Measurements from ENCODE around the gene CLASP1.

CLASP1 gene

DNA sequence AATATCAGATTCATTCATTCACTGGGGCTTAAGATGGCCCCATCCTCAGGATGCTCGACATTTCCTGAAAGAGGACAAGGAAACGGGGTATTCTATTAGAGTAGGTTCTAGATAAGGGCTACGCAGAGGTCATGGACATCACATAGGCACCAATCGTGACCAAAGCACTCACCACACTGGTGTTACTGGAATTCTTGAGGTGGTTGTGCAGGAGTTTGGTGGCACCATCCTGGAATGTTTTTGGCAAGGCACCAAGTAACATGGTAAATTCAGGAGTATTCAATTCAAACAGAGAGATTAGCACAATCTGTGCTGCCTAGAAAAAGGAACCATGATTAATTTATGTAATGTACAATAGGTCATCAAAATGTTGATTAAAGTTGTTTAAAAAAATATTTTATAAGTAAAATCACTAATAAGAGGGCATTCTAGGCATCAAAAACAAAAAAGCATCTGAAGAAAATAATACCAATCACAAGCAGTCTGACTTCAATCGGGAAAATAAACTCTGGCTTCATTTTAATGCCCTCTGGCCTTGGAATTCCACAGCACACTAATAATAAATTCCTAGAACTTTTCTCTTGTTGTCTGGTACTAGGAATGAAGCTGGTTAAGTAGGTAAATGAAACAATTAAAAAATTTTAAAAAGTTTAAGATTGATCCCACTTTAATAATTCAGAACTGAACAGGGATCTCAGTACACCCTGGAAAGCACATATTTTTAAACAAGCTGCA lies 261.5 kb downstream of the CLASP1 start:
- no peaks in the 10 kb centered on the region for H3K9me3 ChIP-seq (ENCODE audit: low read length)
- TF ChIP-seq, protein P1, sequence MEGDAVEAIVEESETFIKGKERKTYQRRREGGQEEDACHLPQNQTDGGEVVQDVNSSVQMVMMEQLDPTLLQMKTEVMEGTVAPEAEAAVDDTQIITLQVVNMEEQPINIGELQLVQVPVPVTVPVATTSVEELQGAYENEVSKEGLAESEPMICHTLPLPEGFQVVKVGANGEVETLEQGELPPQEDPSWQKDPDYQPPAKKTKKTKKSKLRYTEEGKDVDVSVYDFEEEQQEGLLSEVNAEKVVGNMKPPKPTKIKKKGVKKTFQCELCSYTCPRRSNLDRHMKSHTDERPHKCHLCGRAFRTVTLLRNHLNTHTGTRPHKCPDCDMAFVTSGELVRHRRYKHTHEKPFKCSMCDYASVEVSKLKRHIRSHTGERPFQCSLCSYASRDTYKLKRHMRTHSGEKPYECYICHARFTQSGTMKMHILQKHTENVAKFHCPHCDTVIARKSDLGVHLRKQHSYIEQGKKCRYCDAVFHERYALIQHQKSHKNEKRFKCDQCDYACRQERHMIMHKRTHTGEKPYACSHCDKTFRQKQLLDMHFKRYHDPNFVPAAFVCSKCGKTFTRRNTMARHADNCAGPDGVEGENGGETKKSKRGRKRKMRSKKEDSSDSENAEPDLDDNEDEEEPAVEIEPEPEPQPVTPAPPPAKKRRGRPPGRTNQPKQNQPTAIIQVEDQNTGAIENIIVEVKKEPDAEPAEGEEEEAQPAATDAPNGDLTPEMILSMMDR (IDR thresholded peaks at IDR 0.05; ENCODE audit: low read length) = no peak
- no peak for TF ChIP-seq EZH2 (IDR thresholded peaks at IDR 0.05; ENCODE audit: borderline replicate concordance, low read length)
- H3K27ac ChIP-seq (ENCODE audit: low read depth, low read length, poor library complexity, severe bottlenecking) = no peak overlapping the region
- no peak overlapping the region for H3K4me3 ChIP-seq (ENCODE audit: low read depth, low read length, poor library complexity, severe bottlenecking)
- peaks cover 55% of the 10 kb centered on the region for H3K36me3 ChIP-seq (ENCODE audit: insufficient read depth, low read length)
- no peak overlapping the region for H3K9ac ChIP-seq (ENCODE audit: low read length)
- H3K4me1 ChIP-seq (ENCODE audit: insufficient read depth, low read length, severe bottlenecking) = no peaks in the 10 kb centered on the region
- H3K79me2 ChIP-seq (ENCODE audit: insufficient read depth, low read length) = no peaks in the 10 kb centered on the region
- no peak overlapping the region for H3K4me2 ChIP-seq (ENCODE audit: low read length)
- H4K20me1 ChIP-seq (ENCODE audit: insufficient read depth, low read length) = no peaks in the 10 kb centered on the region
- H3K9me2 ChIP-seq (ENCODE audit: low read depth, low read length) = no peaks in the 10 kb centered on the region
- H3K27me3 ChIP-seq (ENCODE audit: insufficient read depth, low read length) = no peaks in the 10 kb centered on the region
- no peak overlapping the region for H2AFZ ChIP-seq (ENCODE audit: low read length)
- no peaks in the 10 kb centered on the region for H3F3A ChIP-seq (ENCODE audit: insufficient read depth, low read length)

DNA sequence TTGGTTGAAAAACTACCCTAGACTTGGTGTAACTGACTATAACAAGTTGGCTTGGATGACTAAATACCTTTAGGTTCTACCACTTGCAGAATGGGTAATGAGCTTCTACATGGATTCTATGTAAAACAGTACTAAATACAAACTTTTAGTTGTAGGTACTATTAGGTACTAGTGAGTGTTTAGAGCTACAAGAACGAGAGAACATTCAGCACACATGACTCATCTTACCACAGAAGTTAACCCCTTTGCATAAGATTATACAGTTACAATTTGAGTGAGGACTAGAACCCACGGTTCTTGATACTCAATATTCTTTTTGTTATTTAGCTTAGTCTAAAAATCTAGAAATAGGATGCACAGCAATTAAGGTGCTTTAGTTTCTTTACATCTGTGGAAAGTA lies 262.6 kb downstream of the CLASP1 start:
- TF ChIP-seq, protein P1 (IDR thresholded peaks at IDR 0.05; ENCODE audit: low read length) = no peak
- no peak for TF ChIP-seq EZH2 (IDR thresholded peaks at IDR 0.05; ENCODE audit: borderline replicate concordance, low read length)
- no peaks in the 10 kb centered on the region for H4K20me1 ChIP-seq (ENCODE audit: insufficient read depth, low read length)
- H3K4me1 ChIP-seq (ENCODE audit: insufficient read depth, low read length, severe bottlenecking) = no peaks in the 10 kb centered on the region
- no peak overlapping the region for H3K9ac ChIP-seq (ENCODE audit: low read length)
- H3K4me3 ChIP-seq (ENCODE audit: low read depth, low read length, poor library complexity, severe bottlenecking) = no peak overlapping the region
- no peaks in the 10 kb centered on the region for H3F3A ChIP-seq (ENCODE audit: insufficient read depth, low read length)
- H3K79me2 ChIP-seq (ENCODE audit: insufficient read depth, low read length) = no peaks in the 10 kb centered on the region
- no peaks in the 10 kb centered on the region for H3K9me3 ChIP-seq (ENCODE audit: low read length)
- no peak overlapping the region for H2AFZ ChIP-seq (ENCODE audit: low read length)
- no peak overlapping the region for H3K27ac ChIP-seq (ENCODE audit: low read depth, low read length, poor library complexity, severe bottlenecking)
- H3K9me2 ChIP-seq (ENCODE audit: low read depth, low read length) = no peaks in the 10 kb centered on the region
- no peaks in the 10 kb centered on the region for H3K27me3 ChIP-seq (ENCODE audit: insufficient read depth, low read length)
- H3K4me2 ChIP-seq (ENCODE audit: low read length) = no peak overlapping the region
- peaks cover 62% of the 10 kb centered on the region for H3K36me3 ChIP-seq (ENCODE audit: insufficient read depth, low read length)

DNA sequence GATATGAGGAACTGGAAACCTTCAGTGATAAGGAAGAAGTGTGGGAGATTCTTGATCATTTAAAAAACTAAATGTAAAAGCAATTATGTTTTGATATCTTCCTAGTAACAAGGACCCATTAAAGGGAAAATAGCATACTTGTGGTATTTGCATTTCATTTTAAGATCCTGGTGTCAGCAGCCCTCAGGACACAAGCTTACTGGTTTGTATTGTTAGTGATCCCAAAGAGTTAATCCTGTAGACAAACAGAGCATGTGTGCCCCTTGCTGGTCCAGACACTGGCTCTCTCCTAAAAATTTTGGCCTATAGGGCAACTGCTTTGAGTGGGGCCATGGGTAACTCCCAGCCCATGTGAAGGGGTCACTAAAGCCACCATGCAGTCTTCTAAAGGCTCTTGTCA lies 263.2 kb downstream of the CLASP1 start:
- H3K9ac ChIP-seq (ENCODE audit: low read length) = no peak overlapping the region
- H3K27ac ChIP-seq (ENCODE audit: low read depth, low read length, poor library complexity, severe bottlenecking) = no peak overlapping the region
- H3K36me3 ChIP-seq (ENCODE audit: insufficient read depth, low read length) = peaks cover 68% of the 10 kb centered on the region
- H3K9me2 ChIP-seq (ENCODE audit: low read depth, low read length) = no peaks in the 10 kb centered on the region
- H3F3A ChIP-seq (ENCODE audit: insufficient read depth, low read length) = no peaks in the 10 kb centered on the region
- H3K79me2 ChIP-seq (ENCODE audit: insufficient read depth, low read length) = no peaks in the 10 kb centered on the region
- H3K27me3 ChIP-seq (ENCODE audit: insufficient read depth, low read length) = no peaks in the 10 kb centered on the region
- H2AFZ ChIP-seq (ENCODE audit: low read length) = no peak overlapping the region
- no peak overlapping the region for H3K4me3 ChIP-seq (ENCODE audit: low read depth, low read length, poor library complexity, severe bottlenecking)
- no peaks in the 10 kb centered on the region for H3K9me3 ChIP-seq (ENCODE audit: low read length)
- TF ChIP-seq, protein P1 (IDR thresholded peaks at IDR 0.05; ENCODE audit: low read length) = no peak
- no peak for TF ChIP-seq EZH2 (IDR thresholded peaks at IDR 0.05; ENCODE audit: borderline replicate concordance, low read length)
- no peaks in the 10 kb centered on the region for H4K20me1 ChIP-seq (ENCODE audit: insufficient read depth, low read length)
- H3K4me1 ChIP-seq (ENCODE audit: insufficient read depth, low read length, severe bottlenecking) = no peaks in the 10 kb centered on the region
- H3K4me2 ChIP-seq (ENCODE audit: low read length) = no peak overlapping the region

Data from OCI-LY1 (cell line).